GM10248 (cell line): ENCODE results near the gene NBPF15.
"Not testable (repeated sequence)": the region's sequence is repeated elsewhere in the genome, so short reads cannot be mapped to it uniquely, and the experiment has no call there.

ENCODE experiments used
- CTCF ChIA-PET: fragments of 300-600 bp; sonication (Branson Sonifier 250); formaldehyde crosslinking; extraction: SDS; loops from one replicate; lab custom pipeline; 2021; ENCODE audit warnings: antibody characterized with exemption; lab: Yijun Ruan, JAX
- POLR2A ChIA-PET: fragments of 350-650 bp; sonication (Branson Sonifier 250); formaldehyde crosslinking; extraction: SDS; loops from one replicate; lab custom pipeline; 2020; ENCODE audit warnings: antibody characterized with exemption; lab: Yijun Ruan, JAX
- DNase-seq: peaks from one replicate; pipeline ENCODE4 v3.0.0; 2012; ENCODE audit errors: extremely low spot score

Gene NBPF15

GRCh38 chr1:144412068-144412471 is 49.4 kb downstream of the NBPF15 start:
- CTCF ChIA-PET = not testable (repeated sequence)
- POLR2A ChIA-PET = interaction anchor here (0.9 to 1.2 kb wide), 4 partner anchors 112 to 869 kb away, joined by 3 to 12 read pairs (median 7); no protein-coding TSS in a partner anchor

GRCh38 chr1:144402807-144403206 is 58.7 kb downstream of the NBPF15 start:
- POLR2A ChIA-PET, DNase-seq, CTCF ChIA-PET: not testable (repeated sequence)

More at GRCh38 chr1:144412068-144412471, 49.4 kb downstream of the NBPF15 start:
- DNase-seq = not testable (repeated sequence)

- POLR2A ChIA-PET, CTCF ChIA-PET, DNase-seq: not testable (repeated sequence)
These were observed 89.8 kb downstream of the NBPF15 start for GRCh38 chr1:144371651-144372050.
